Endometrial microvascular endothelial cells (primary cell): ENCODE data around the gene KBTBD13. TPM values are rescaled to one million over a fixed set of nuclear protein-coding genes. Genes with fewer than 3 reads are reported as not detected.
"Not testable (repeated sequence)": the region's sequence is repeated elsewhere in the genome, so short reads cannot be mapped to it uniquely, and the experiment has no call there.

ENCODE experiments used
- in situ Hi-C: cut with HindIII; loops from 2 replicates; pipeline ENCODE4 v1.10.0; 2017; ENCODE audit warnings: low sequenced_read_pairs, low pct_unique_long_range_greater_than_20kb; ENCODE audit errors: inconsistent ontology term
- total RNA-seq: library from RNA; depleted of rRNA; stranded (reverse); fragments of >200 nt; gene quantifications from one replicate; pipeline ENCODE4 v1.2.3, GENCODE V29; 2015; ENCODE audit errors: inconsistent ontology term

KBTBD13 gene
- total RNA-seq, 1 donor from 2014 or later: not detected

DNA sequence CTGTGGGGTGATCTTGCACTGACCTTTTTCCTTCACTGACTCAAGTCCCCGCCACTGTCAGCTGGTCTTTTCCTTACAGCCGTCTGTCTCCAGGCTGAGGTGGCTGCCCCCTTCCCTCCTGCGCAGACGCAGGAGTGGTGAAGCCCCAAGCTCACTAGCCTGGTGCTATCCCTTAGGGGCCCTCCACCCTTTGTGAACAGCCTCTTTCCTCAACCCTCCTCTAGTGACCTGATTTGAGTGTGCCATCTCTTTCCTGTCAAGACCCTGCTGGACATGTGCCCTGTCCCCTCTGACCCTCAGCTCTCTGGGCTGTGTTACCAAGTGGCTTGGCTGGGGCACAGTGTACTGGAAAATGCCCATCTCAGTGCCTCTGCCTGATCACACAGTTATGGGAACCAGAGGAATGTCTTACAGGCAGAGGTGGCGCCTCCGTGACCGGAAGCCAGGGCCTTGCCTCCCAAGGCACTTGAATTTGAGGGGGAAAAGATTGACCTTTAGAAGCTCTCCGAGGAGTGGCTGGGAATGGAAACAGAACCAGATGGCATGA is 8.7 kb downstream of the KBTBD13 start:
- in situ Hi-C loops: no loop called here

DNA sequence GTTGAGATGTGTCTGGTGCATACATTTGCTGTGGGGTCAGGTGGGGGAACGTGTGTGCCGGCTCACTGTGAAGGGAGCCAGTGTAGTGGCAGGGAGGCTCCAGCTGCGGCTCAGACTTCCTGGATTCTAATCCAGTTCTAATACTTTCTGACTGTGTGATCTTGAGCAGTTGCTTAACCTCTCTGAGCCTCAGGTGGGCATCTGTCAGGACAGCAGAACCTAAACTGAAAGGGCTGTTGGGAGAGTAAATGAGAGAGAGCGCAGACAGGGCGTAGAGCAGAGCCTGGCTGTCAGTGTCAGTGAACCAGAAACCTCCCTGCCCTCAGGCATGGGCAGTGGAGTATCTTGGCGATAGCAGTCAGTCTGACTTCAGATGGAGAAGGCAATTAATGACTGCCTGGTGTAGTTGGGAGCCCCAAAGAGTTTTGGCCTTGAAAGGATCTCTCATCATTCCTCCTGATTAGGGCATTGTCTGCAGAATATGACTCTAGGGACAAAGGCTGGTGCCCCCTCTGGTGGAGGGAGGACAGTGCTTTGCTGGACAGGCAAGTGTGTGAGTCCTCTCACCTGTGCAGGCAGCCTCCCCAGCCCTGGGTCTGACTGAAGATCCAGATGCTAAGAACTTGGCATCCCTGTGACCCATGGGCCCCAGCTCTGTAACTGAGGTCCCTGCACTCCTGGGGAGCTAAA is 9.6 kb downstream of the KBTBD13 start:
- in situ Hi-C loops: no loop called here

DNA sequence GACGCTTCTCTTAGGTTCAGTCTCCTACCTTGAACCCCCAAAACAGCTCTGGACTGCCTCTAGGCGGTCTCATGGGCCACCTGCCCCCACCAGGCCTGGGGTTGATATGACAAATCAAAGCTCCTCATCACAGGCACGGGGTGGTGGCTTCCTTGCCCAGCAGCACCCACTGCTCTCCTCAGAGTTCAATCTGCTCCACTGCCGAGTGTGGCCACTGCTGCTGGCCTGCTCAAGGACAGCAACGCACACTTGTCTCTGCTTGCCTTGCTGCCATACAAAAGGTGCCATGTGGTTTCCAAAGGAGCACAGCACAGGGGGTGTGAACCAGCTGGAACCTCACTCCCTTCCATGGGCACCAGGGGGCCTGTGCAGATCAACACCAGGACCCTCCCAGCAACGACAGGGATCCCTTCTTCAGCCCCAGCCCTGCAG is 10.2 kb downstream of the KBTBD13 start:
- in situ Hi-C loops: no loop called here

DNA sequence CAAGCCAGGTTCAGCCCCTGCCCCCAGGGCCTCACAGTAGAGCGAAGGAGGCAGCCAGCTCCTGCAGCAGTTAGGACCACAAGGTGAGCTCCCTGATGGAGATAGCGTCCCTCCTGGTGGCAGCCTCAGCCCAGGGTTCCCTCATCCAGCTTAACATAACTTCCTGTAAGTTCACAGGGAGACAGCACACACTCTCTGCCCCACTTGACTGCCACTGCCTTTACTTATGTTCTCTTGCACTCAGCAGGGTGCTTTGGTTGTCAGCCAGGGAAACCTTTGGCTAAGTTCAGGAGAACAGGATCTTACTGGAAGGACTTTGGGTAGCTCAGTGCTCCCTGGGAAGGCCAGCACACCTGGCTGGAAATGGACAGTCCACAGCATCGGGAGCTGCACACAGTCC is 10.9 kb downstream of the KBTBD13 start:
- in situ Hi-C loops: no loop called here

DNA sequence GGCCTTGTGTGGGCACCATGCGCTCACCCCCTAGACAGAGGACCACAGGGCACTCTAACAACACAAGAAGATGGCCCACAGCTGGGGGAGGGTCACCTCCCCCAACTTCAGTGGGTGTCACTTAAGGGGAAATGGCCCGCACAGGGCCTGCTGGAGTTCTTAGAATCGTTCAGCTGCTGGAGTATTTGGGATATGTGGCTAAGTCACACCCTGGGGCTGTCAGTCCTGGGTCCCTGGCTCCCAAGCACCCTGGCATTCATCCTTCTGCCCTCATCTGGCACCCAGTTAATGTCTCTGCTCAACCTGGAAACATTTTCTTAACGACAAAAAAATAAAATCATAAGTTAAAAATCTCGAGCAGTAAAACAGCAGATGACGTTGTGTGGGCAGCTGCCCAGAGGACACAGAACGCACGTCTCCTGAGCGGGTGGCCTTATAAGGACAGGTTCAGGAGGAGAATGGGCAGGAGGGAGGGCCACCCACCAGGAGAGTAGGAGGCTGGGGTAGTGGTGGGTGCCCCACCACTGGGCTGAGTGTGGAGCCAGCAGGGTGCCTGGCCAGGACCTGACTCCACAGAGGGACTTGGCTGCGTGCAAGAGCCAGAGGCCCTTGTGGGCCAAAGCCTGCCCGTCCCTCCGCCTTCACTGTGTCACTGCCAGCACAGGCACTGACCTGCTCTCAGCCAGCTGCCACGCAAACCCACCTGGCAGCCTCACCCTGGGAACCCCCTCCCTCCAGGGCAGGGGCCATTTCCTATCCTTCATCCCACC is 11.5 kb downstream of the KBTBD13 start:
- in situ Hi-C loops: no loop called here

DNA sequence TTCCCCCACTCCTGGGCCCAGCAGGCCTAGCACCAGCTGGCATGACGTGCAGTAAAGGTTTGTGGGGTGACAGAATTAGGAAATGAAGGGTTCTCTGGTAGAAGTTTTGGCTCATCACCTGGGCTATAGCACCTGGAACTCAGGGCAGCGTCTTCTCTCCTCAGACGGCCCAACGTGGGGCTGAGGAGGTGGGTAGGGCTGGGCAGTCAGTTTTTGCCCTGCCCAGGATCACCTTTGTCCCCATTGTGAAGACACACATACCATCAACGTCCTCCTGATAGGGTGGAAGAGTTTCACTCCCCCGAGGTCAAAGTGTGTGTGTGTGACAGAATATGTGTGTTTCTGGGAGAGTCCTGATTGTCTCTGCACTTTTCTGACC is 12.1 kb downstream of the KBTBD13 start:
- in situ Hi-C loops: no loop called here

DNA sequence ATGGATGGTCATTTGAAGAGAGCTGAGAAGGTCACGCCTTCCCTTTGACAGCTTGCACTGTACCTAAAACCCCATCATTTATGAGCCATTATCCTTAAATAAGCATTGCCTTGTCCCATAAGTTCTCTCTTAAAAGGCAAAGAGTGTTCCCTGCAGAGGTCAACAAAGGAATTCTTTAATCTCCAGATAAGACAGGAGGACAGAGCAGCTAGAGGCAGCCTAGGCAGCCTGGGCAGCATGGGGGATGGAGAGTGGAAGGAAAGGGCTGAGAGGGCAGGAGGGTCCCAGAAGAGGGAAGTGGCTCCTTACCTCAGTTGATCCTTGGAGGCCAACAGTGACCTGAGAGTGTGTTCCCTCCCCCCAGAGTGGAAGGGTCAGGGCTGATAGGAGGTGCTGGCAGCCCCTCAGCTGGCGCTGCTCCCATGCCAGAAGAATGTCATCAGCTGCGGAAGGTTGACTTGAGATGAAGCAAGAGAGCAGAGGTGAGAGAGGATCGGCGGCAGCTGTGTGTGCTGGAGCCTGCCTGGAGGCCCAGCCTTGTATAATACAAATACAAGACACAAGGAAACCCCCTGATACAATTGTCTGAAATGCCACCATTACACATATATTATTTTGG is 12.8 kb downstream of the KBTBD13 start:
- in situ Hi-C loops: no loop called here

DNA sequence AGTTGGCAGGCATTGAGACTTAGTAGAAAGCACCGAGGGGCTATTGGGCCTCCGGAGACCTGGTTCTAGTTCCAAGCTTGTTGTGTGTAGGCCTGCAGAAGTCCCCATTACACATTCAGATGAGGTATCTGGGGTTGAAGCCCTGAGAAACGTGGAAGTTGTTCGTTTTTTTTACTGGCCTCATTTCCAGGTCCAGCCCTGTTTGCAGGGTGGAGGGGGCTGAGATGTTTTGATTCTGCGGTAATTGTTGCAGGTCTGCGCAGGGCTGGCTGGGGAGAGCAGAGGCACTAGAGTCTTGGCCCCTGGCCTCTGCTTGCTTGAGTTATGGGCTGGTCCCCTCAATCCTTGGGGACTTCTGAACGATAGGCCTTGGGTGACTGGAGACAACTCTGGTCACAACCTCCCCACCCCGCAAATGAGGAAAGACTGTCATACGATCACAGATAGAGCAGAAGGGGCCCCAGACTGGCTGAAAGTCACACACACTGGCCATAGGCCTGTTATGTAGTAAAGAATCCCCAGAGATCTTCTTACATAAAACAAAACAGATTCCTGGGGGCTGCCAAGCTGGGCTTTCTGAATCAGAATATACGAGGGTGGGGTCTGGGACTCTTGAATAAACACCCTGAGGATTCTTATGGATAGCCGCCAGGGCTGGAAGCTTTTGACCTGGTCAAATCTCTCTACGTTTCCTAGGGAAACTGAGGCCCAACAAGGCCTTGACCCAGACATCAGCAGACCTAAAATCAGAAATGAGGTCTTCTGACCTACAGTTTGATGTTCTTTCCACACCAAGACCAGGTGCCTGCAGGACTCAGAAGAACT is 15.6 kb downstream of the KBTBD13 start:
- in situ Hi-C loops: no loop called here

DNA sequence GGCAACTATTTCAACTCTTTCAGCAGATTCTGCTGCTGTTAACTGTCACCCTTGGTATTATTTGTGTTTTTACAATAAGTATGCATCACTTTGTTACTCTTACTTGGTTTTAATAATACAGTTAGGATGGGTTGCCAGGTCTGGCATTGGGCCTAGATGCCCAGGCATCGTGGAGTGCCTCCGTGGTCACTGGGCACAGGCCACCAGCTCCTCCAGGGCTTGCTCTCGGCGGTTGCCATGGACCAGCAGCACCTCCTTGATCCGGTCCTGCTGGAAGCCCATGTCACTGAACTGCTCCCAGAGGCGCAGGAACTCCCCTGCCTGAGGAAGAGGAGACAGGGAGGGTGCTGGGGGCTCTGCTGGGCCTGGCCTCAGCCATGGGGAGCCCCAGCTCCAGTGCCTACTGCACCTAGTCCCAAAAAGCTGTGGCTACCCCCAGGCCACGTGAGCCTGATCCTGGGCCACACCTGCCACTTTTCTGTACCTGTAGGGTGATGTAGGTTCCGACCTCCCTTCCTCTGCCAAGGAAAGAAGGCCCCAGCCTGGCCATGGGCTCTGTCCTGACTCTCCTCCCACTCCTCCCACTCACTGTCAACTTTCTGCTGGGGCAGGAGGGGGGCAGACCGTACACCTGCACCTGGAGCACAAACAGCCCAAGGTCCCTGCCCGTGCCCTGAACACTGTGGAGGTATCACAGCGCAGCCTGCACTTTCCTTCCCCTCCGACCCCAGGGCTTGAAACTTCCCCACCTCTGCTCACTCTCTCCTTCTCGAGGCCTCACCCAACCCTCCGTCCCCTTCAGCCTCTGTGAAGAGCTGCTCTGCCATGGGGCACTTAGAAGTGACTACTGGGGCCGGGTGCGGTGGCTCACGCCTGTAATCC is 16.6 kb downstream of the KBTBD13 start:
- in situ Hi-C loops: no loop called here

DNA sequence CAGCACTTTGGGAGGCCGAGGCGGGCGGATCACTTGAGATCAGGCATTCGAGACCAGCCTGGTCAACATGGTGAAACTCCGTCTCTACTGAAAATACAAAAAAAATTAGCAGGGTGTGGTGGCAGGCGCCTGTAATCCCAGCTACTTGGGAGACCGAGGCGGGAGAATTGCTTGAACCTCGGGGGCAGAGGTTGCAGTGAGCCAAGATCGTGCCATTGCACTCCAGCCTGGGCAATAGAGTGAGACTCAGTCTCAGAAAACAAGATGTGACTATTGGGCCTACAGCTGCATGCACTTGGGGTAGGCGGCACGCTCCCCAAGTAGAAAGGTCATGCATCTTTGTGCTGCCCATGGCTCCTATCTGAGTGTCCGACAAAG is 17.2 kb downstream of the KBTBD13 start:
- in situ Hi-C loops: not testable (repeated sequence)

DNA sequence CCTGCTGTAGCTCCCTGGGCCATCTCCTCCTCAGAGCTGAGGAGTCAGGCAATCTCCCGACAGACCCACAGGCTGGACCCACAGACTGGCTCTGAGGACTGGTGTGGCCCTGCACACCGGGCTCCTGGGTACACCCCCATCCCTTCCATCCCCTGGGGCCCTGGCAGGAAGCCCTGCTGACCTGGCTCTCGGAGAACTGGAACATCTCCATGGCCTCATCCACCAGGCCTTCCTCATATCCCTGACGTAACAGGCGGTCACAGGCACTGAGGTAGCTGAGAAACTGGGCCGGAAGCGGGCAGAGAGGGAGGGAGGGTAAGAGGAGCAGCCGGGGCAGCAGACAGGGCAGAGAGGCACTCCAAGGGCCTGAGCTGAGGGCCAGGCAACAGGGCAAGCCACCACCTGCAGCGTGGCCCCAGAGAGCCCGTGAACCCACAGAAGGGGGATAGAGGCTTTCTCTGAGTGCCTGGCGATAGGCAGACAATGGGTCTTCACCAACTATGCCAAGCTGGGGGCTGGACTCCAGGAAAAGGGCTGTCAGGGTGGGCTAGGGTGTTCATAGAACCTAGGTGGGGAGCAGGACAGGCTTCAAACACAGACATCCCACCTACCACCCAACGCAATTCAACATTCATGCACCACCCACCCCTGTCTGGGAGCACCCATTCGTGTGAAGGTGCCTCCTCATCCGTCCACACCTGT is 17.9 kb downstream of the KBTBD13 start:
- in situ Hi-C loops: no loop called here

DNA sequence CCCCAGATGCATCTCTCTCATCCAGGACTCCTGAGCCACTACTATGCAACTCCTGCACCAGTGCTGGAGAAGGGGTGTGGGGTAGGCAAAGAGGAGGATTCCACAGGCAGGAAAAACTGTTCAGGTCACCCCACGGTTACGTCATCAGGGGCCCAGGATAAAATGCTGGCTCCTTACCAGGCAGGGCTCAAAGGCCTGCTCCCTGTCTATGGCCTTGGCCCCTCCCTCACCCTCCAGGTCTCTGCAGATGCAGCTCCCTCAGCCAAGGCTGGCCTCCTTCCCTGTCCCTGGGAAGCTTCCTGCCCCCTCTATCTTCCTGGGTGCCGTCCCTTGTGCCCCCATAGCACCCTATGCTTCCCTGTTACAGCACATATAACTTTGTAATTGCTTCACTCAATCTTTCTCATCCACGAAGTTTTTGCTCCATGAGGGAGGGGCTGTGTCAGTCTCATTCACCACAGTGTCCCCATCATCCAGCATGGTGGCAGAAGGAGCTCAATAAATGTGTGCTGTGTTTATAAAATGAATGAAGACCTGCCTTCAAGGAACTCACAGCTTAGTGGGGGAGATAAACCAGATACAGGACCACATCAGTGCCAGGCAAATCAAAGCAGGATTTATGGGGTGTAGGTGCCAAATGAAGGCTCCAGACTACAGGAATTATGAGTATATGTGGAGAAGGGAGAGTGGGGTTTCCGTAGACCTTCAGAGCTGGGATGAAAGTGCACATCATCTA is 18.6 kb downstream of the KBTBD13 start:
- in situ Hi-C loops: no loop called here

DNA sequence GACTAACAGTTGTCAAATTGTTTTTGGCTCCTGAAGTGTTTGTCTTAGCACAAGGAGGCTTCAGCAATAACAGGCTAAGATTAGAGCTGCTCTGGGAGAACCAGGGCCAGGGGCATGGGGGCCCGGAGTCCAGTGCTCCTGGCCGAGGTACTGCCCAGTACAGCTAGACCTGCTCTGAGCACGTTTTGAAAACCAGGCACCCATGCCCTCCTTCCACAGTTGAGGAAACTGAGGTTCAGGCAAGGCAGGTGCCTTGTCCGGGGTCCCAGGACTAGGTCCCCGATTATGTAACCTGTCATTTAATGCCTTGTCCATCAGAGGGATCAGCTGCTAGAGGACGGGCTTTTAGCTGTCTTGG is 19.2 kb downstream of the KBTBD13 start:
- in situ Hi-C loops: no loop called here

DNA sequence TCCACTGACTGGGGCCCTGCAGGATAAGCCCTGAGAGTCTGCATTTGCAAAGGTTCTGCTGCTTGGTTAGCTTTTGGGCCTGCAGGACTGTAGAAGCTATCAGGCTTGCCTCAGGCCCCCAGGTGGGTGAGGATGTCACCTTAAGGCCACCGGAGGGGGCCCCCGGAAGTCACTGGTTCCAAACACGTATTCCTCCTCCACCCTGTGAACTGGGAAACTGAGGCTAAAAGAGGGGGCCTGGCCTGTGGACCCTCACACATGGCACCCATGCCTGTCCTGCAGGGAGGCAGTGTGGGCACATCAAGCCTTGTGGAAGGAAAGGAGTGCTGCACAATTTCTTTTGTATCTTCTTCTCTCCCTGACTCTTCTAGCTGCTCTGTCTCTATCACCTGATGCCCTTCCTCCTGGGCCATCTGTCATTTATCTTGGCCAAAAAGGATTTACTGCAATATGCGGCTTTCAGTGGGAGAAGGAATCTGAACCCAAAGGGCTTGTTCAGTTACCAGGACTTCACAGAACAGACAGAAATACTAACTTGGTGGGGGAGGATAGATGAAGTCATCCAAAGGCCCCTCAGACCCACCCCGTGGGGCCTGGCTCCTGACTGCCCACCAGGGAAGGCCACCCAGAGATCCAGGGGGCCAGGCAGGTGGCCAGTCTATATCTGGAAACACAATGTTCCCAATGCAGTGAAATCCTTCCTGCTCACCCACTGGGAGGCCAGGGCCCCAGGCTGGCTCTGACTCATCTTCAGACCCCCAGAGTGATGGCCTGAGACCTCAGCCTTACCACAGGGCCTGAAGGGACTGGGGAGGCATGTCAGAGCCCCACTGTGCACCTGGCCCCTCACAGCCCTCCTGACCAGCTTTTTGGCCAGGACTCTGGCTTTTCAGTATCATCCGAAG is 20.2 kb downstream of the KBTBD13 start:
- in situ Hi-C loops: no loop called here

DNA sequence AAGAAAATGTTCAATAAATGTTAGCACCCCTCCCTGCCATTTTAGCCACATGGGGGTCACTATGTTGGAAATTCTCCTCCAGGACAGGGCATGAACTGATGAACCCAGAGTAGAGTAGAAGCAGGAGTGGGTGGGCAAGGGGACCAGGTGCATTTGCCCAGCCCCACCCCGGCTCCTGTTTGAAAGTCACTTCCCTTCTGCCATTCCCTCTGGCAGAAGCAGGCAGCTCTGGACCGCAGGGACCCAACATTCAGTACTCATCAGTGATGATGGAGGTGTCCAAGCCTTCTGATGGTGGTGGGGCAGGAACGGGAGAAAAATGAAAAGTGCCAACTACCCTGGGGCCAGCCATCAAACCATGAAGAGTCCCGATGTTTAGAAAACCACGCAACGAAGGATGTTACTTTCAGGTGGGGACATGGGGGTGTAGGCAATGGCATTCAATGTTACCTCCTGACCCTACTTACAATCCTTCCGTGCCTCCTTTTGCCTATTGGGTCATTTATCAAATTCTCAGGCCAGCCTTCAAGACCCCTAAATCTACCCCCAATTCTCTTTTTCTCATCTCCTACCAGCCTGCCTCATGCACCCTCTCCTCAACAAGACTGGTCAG is 21.2 kb downstream of the KBTBD13 start:
- in situ Hi-C loops: no loop called here

DNA sequence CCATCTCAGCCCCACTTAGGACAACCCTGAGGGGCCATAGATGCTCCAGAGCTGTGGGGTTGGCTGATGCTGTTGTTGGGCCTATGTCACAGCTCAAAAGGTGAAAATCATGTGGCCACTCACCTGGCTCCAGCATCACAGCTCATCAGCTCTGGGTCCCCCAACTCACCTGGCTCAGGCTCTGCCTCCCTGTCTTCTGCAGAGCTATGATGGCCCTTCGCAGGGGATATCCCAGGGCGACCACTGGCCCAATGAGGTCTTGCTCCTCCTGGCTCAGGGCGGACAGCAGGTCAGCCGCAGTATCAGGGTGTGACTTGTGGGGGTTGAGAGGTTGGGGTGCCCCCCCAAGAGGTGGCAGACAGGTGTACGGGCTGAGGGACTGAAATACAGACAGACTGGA is 22.8 kb downstream of the KBTBD13 start:
- in situ Hi-C loops: no loop called here
